Measurements from ENCODE around the gene DAG1.

DAG1 gene

GRCh38 chr3:49531715-49532114 lies 61.6 kb downstream of the DAG1 start:
- Histone ChIP-seq H3K4me1 (ENCODE audit: control insufficient read depth, low read length) (peaks cover under 1% of the 10 kb centered on the region), H3K4me3 (ENCODE audit: low read length) (no peak overlapping the region), H4K20me1 (ENCODE audit: control insufficient read depth, insufficient read depth, low read depth, low read length) (no peaks in the 10 kb centered on the region), H3K27me3 (ENCODE audit: control insufficient read depth, low read length) (no peaks in the 10 kb centered on the region), H3K4me2 (ENCODE audit: low read length) (no peak overlapping the region), H3K79me2 (ENCODE audit: control insufficient read depth, low read length) (no peaks in the 10 kb centered on the region), H3F3A (ENCODE audit: control insufficient read depth, insufficient read depth) (no peaks in the 10 kb centered on the region), H3K27ac (ENCODE audit: low read depth, low read length) (no peak overlapping the region), H3K36me3 (ENCODE audit: control insufficient read depth, low read length) (peaks cover 26% of the 10 kb centered on the region), H3K9me3 (ENCODE audit: control insufficient read depth, insufficient read depth, low read length) (no peaks in the 10 kb centered on the region), H3K9me2 (replicated peaks; ENCODE audit: control insufficient read depth, low read length) (no peaks in the 10 kb centered on the region)
- TF ChIP-seq CTCF (IDR thresholded peaks at IDR 0.05; ENCODE audit: low read depth, low read length, poor library complexity, severe bottlenecking) (no peak), EZH2phosphoT487 (IDR thresholded peaks at IDR 0.05; ENCODE audit: borderline replicate concordance, low read length) (no peak)

- no peak overlapping the region for H3K27ac ChIP-seq (ENCODE audit: low read depth, low read length)
- no peaks in the 10 kb centered on the region for H3K9me2 ChIP-seq (replicated peaks; ENCODE audit: control insufficient read depth, low read length)
- H3K27me3 ChIP-seq (ENCODE audit: control insufficient read depth, low read length): no peaks in the 10 kb centered on the region
- H3K9me3 ChIP-seq (ENCODE audit: control insufficient read depth, insufficient read depth, low read length): no peaks in the 10 kb centered on the region
- no peaks in the 10 kb centered on the region for H3K79me2 ChIP-seq (ENCODE audit: control insufficient read depth, low read length)
- H3K4me2 ChIP-seq (ENCODE audit: low read length): no peak overlapping the region
- H3K36me3 ChIP-seq (ENCODE audit: control insufficient read depth, low read length): peaks cover 26% of the 10 kb centered on the region
- no peak overlapping the region for H3K4me3 ChIP-seq (ENCODE audit: low read length)
- no peak for TF ChIP-seq EZH2phosphoT487 (IDR thresholded peaks at IDR 0.05; ENCODE audit: borderline replicate concordance, low read length)
- no peak for TF ChIP-seq CTCF (IDR thresholded peaks at IDR 0.05; ENCODE audit: low read depth, low read length, poor library complexity, severe bottlenecking)
- no peaks in the 10 kb centered on the region for H3F3A ChIP-seq (ENCODE audit: control insufficient read depth, insufficient read depth)
- H3K4me1 ChIP-seq (ENCODE audit: control insufficient read depth, low read length): peaks cover 10% of the 10 kb centered on the region
- H4K20me1 ChIP-seq (ENCODE audit: control insufficient read depth, insufficient read depth, low read depth, low read length): no peaks in the 10 kb centered on the region
Measured at GRCh38 chr3:49533031-49533430, 63.0 kb downstream of the DAG1 start.

- no peak overlapping the region for H3K27ac ChIP-seq (ENCODE audit: low read depth, low read length)
- peaks cover 26% of the 10 kb centered on the region for H3K36me3 ChIP-seq (ENCODE audit: control insufficient read depth, low read length)
- no peaks in the 10 kb centered on the region for H3K27me3 ChIP-seq (ENCODE audit: control insufficient read depth, low read length)
- no peak overlapping the region for H3K4me2 ChIP-seq (ENCODE audit: low read length)
- no peaks in the 10 kb centered on the region for H3K9me2 ChIP-seq (replicated peaks; ENCODE audit: control insufficient read depth, low read length)
- no peaks in the 10 kb centered on the region for H3F3A ChIP-seq (ENCODE audit: control insufficient read depth, insufficient read depth)
- H3K9me3 ChIP-seq (ENCODE audit: control insufficient read depth, insufficient read depth, low read length): no peaks in the 10 kb centered on the region
- no peak overlapping the region for H3K4me3 ChIP-seq (ENCODE audit: low read length)
- H4K20me1 ChIP-seq (ENCODE audit: control insufficient read depth, insufficient read depth, low read depth, low read length): no peaks in the 10 kb centered on the region
- H3K79me2 ChIP-seq (ENCODE audit: control insufficient read depth, low read length): no peaks in the 10 kb centered on the region
- no peak for TF ChIP-seq EZH2phosphoT487 (IDR thresholded peaks at IDR 0.05; ENCODE audit: borderline replicate concordance, low read length)
- TF ChIP-seq CTCF (IDR thresholded peaks at IDR 0.05; ENCODE audit: low read depth, low read length, poor library complexity, severe bottlenecking): no peak
- H3K4me1 ChIP-seq (ENCODE audit: control insufficient read depth, low read length): peaks cover 10% of the 10 kb centered on the region
Measured at GRCh38 chr3:49533786-49534519, 63.9 kb downstream of the DAG1 start.
